ENCODE measurements around the gene DOK3.

DOK3 gene

DNA sequence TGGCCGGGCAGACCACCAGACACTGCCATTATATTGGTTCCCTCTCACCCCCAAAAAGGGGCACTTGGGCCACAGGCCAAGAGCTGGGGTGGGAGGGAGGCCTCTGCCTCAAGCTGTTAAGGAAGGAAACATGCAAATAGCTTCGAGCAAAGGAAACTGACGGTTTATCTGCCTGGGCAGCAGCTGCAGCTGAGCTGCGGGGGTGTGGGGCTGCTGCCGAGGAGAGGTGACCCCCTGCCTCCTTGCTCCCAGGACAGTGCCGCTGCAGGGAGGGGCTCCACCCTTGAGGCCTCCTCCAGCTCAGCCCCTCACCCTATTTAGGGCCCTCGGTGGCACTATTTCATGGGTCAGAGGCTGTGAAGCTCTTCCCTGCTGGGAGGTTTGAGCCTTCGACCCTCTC lies 789 bp downstream of the DOK3 start:
- Histone ChIP-seq H3K4me3 (ENCODE audit: low read depth, low read length) (no peak overlapping the region), H3K36me3 (peaks cover 39% of the 10 kb centered on the region), H3K4me1 (peaks cover 5% of the 10 kb centered on the region), H3K9me3 (no peaks in the 10 kb centered on the region), H3K27me3 (no peaks in the 10 kb centered on the region)
- TF ChIP-seq, protein P1, sequence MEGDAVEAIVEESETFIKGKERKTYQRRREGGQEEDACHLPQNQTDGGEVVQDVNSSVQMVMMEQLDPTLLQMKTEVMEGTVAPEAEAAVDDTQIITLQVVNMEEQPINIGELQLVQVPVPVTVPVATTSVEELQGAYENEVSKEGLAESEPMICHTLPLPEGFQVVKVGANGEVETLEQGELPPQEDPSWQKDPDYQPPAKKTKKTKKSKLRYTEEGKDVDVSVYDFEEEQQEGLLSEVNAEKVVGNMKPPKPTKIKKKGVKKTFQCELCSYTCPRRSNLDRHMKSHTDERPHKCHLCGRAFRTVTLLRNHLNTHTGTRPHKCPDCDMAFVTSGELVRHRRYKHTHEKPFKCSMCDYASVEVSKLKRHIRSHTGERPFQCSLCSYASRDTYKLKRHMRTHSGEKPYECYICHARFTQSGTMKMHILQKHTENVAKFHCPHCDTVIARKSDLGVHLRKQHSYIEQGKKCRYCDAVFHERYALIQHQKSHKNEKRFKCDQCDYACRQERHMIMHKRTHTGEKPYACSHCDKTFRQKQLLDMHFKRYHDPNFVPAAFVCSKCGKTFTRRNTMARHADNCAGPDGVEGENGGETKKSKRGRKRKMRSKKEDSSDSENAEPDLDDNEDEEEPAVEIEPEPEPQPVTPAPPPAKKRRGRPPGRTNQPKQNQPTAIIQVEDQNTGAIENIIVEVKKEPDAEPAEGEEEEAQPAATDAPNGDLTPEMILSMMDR (IDR thresholded peaks at IDR 0.05; ENCODE audit: low read depth, low read length): no peak
- DNase-seq: no peak

DNA sequence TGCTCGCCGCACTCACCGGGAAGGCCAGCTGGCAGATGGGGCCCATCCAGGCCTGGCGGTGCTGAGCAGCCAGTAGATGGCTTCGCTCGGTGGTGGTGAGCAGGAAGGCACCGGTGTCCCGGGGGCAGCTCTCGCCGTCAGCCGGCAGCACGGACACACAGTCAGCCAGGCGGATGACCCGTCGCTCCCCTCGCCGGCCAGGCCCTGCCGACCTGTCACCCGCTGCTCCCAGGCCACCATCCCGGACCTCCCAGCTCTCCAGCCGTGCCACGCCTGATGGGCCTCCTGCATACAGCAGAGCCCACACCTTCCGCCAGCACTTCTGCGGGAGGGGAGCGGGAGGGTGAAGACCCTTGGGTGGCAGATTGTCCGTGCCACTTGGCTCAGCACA lies 1.4 kb downstream of the DOK3 start:
- DNase-seq: no peak
- H3K36me3 ChIP-seq: peaks cover 32% of the 10 kb centered on the region
- TF ChIP-seq, protein P1 (IDR thresholded peaks at IDR 0.05; ENCODE audit: low read depth, low read length): no peak

DNA sequence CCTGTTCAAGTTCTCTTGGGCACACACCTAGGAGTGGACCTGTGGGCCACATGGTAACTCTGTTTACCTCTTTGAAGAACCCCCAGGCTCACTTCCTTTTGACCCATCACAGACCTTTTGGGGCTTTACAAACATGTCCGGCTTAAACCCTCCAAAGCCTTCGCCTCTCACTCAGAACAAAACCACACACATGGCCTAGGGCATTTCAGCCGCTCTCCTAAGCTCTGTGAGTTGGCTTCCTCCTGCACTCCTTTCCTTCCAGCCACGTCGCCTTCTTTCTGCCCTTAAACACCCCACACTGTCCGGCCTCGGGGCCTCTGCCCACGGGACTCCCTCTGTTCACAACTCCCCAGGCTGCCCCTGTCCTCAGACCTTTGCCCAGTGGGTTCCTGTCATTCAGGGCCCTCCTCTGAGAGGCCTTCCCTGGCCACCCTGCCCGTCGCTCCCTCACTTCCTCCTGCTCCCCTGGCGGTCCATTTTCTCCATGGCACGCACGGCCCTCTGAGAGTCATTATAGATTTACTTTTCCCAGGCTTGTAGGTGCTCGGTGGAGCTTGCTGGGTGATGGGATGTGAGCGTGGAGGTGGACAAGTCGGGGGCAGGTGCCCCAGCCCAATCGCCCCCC lies 1.9 kb downstream of the DOK3 start:
- no peaks in the 10 kb centered on the region for H3K27me3 ChIP-seq
- H3K4me1 ChIP-seq: peaks cover 11% of the 10 kb centered on the region
- TF ChIP-seq, protein P1 (IDR thresholded peaks at IDR 0.05; ENCODE audit: low read depth, low read length): no peak
- peaks cover 27% of the 10 kb centered on the region for H3K36me3 ChIP-seq
- no peaks in the 10 kb centered on the region for H3K9me3 ChIP-seq
- H3K4me3 ChIP-seq (ENCODE audit: low read depth, low read length): no peak overlapping the region
- no peak for DNase-seq

More for the DNA sequence above, 1.4 kb downstream of the DOK3 start:
- Histone ChIP-seq H3K4me3 (ENCODE audit: low read depth, low read length) (no peak overlapping the region), H3K27me3 (no peaks in the 10 kb centered on the region), H3K4me1 (peaks cover 5% of the 10 kb centered on the region), H3K9me3 (no peaks in the 10 kb centered on the region)

DNA sequence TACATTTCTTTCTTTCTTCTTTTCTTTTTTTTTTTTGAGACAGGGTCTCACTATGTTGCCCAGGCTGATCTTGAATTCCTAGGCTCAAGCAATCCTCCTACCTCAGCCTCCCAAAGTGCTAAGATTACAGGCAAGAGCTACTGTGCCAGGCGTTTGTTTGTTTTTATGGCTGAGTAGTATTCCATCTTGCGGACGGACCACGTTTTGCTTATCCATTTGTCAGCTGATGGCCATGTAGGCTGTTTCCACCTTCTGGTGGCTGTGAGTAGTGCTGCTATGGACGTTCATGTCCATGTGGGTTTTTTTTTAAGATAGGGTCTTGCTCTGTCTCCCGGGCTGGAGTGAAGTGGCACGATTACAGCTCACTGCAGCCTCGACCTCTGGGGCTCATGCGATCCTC lies 2.5 kb downstream of the DOK3 start:
- Histone ChIP-seq H3K4me1 (peaks cover 12% of the 10 kb centered on the region), H3K9me3 (no peaks in the 10 kb centered on the region), H3K4me3 (ENCODE audit: low read depth, low read length) (no peak overlapping the region), H3K27me3 (no peaks in the 10 kb centered on the region), H3K36me3 (peaks cover 22% of the 10 kb centered on the region)
- no peak for DNase-seq
- TF ChIP-seq, protein P1 (IDR thresholded peaks at IDR 0.05; ENCODE audit: low read depth, low read length): peak; percentile 38

DNA sequence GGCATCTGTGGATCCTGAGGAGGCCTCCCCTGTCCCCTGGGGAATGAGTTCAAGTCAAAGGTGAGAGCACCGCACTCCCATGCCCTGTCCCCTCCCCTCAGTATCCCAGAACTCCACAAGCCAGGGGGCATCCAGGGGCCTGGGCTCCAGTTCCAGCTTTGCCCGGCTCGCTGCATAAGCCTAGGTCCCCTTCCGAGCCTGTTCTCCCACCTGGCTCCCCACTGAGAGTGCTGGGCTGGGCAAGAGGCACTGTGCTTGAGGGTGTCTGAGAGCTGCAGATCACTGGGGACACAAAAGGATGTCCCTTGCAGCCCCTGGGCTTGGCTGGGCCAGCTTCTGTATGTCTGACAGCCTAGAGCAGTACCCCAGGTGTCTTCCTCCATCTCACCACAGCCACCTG lies 4.6 kb downstream of the DOK3 start:
- TF ChIP-seq, protein P1 (IDR thresholded peaks at IDR 0.05; ENCODE audit: low read depth, low read length): no peak
- no peak for DNase-seq
- Histone ChIP-seq H3K36me3 (peaks cover 1% of the 10 kb centered on the region), H3K4me1 (peaks cover 20% of the 10 kb centered on the region), H3K9me3 (no peaks in the 10 kb centered on the region), H3K27me3 (no peaks in the 10 kb centered on the region), H3K4me3 (ENCODE audit: low read depth, low read length) (no peak overlapping the region)

DNA sequence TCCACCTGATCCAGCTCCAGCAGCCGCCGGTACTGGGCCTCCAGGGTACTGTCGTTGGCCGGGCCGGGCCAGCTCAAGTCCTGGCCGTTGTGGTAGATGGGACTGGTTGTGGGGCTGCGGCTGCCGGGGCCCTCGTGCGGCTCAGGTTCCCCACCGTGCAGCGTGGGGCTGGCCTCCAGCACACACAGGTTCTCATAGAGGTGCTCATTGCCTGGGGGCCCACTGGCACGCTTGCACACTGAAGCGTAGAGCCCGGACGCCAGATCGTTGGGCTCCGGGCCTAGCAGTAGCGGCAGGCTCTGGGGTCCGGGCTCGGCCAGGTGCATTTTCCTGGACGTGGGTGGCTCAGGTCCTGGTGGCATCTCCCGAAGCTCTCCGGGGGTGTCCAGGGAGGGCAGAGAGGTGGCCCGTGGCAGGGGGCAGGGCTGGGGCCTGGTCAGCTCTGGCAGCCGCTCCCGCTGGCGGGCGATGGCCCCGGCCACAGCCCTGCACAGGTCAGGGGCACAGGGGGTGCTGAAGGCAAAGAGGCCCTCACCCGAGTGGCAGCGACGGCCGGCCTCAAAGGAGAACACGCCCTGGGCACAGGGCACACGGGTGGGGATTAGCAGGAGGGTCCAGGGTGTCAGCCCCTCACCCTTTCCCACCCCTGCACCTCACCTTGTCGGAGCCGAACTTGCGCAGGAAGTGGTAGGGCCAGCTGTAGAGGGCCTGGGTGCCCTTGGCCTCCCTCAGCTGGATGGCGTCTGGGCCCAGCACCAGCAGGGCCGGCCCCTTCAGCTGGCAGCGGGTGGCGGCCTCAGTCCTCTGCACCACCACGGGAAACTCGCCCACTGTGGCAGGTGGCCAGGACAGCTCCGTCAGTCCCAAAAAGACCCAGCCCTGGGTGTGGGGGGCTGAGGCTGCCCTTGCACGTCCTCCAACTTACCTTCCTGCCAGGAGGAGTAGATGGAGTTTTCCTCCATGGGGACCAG lies 5.3 kb downstream of the DOK3 start:
- TF ChIP-seq, protein P1 (IDR thresholded peaks at IDR 0.05; ENCODE audit: low read depth, low read length): no peak
- H3K27me3 ChIP-seq: no peaks in the 10 kb centered on the region
- no peak for DNase-seq
- no peak overlapping the region for H3K4me3 ChIP-seq (ENCODE audit: low read depth, low read length)
- peaks cover 16% of the 10 kb centered on the region for H3K4me1 ChIP-seq
- no peaks in the 10 kb centered on the region for H3K9me3 ChIP-seq
- no peaks in the 10 kb centered on the region for H3K36me3 ChIP-seq
